Retina (tissue), 1 donor: ENCODE measurements around the gene CAD.

ENCODE experiments used
- DNase-seq: peaks from one replicate; pipeline ENCODE4 v3.0.0-alpha.2; 2016

CAD gene

GRCh38 chr2:27231921-27232320, 14.8 kb downstream of the CAD start:
- no peak for DNase-seq

GRCh38 chr2:27233341-27233740, 16.2 kb downstream of the CAD start:
- no peak for DNase-seq

- no peak for DNase-seq
These were observed 19.0 kb downstream of the CAD start for GRCh38 chr2:27236136-27236535.

- no peak for DNase-seq
These were observed 19.5 kb downstream of the CAD start for GRCh38 chr2:27236626-27237025.

DNA sequence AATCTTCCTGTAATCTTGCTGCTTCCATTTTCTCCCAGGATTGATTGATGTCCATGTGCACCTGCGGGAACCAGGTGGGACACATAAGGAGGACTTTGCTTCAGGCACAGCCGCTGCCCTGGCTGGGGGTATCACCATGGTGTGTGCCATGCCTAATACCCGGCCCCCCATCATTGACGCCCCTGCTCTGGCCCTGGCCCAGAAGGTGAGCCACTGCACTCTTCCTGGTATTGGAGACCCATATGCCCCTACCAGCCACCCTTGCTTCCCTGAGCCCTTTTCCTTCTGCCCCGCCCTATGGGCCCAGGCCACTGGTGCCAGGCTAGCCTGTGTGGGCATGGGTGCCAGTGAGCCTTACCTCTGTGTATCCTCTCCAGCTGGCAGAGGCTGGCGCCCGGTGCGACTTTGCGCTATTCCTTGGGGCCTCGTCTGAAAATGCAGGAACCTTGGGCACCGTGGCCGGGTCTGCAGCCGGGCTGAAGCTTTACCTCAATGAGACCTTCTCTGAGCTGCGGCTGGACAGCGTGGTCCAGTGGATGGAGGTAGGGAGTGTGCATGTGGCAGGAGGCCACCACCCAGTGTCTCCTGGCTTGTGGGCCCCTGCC, 20.3 kb downstream of the CAD start:
- no peak for DNase-seq

GRCh38 chr2:27238976-27239375, 21.8 kb downstream of the CAD start:
- no peak for DNase-seq

- no peak for DNase-seq
These were observed 23.2 kb downstream of the CAD start for GRCh38 chr2:27240406-27240805.

DNA sequence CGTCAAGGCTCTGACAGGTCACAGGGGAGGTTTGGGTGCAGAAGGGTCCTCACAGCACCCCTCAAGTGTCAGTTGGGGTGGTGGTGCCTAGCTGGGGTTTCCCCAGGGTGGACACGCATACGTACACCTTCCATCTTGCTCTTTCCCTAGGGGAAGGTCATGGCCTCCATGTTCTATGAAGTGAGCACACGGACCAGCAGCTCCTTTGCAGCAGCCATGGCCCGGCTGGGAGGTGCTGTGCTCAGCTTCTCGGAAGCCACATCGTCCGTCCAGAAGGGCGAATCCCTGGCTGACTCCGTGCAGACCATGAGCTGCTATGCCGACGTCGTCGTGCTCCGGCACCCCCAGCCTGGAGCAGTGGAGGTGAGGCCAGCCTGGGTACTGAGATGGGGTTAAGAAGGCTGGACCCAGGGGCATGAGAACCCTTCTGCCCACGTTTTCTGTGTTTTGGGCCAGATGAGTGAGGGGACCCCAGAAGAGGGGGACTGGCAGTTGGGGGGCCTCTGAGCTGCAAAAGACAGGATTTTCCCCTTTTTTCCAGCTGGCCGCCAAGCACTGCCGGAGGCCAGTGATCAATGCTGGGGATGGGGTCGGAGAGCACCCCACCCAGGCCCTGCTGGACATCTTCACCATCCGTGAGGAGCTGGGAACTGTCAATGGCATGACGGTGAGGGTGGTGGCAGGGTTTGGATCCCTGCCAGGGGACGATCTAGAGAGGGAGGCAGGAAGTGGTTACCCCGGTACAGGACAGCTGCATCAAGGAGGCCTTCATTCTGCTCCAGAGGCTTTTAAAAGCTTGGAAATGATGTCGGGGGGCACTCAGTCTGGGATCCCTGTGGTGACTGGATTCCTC, 24.8 kb downstream of the CAD start:
- DNase-seq, result no peak

- no peak for DNase-seq
These were observed 25.4 kb downstream of the CAD start for GRCh38 chr2:27242614-27242951.

DNA sequence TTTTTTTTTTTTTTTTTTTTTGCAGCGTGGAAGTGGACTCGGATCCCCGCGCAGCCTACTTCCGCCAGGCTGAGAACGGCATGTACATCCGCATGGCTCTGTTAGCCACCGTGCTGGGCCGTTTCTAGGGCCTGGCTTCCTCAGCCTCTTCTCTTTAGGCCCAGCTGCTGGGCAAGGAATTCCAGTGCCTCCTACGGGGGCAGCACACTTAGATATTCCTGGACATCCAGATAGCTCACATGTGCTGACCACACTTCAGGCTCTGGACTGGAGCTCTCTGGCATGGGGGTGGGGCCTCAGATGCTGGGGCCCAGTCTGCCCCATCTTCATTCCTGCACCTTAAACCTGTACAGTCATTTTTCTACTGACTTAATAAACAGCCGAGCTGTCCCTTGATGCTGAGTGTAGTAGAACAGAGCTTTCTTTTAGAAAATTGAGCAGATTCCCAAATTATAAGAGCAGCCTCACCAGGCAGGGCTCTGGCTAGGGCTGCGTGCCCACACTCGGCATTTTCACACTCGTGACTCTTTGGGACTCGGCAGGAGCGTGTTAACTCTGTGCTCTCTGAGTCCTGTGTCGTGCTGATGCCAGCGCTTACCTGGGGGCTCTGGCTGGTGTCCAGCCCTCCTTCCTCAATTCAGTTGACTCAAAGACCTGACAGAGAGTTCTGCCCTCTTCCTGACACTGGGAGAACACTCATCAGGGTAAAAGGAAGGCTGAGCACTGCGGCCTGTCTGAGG, 26.4 kb downstream of the CAD start:
- DNase-seq, result no peak

DNA sequence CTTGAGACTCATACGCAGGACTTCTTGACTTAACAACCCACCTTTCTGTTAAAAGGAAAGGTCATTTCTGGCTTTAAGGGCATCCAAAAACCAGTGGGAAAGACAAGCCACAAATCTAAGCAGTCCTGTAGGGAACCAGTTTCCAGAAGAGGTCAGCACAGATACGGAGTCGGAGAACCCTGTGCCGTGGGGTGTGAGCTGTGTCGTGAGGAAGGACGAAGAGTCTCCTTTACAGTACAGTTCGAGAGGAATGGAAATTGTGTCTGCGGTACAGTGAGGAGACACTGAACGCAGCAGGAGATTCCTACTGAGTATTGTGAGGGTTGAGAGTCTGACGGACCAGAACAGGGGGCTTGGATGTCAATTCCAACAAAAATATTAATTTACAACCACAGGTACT, 27.9 kb downstream of the CAD start:
- DNase-seq, result no peak

DNA sequence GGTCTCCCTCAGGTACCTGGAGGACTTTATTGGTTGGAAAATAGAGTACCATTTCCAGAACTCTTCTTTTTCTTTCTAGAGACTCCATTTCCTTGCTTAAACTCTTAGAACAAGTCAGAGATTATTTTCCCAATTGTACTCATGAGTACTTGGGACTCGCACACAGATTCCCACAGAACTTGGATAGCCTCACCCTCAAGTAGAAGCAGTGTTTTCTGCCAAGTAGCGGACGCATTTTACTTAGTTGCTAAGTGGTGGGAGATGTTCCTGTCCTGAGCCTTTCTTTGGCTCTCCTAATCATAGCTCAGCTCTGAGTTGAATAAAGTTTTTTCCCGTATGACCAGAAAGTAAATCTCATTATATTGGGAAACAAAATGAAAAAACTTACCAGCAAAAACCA, 28.5 kb downstream of the CAD start:
- DNase-seq, result no peak

- no peak for DNase-seq
These were observed 30.7 kb downstream of the CAD start for GRCh38 chr2:27247893-27248292.

DNA sequence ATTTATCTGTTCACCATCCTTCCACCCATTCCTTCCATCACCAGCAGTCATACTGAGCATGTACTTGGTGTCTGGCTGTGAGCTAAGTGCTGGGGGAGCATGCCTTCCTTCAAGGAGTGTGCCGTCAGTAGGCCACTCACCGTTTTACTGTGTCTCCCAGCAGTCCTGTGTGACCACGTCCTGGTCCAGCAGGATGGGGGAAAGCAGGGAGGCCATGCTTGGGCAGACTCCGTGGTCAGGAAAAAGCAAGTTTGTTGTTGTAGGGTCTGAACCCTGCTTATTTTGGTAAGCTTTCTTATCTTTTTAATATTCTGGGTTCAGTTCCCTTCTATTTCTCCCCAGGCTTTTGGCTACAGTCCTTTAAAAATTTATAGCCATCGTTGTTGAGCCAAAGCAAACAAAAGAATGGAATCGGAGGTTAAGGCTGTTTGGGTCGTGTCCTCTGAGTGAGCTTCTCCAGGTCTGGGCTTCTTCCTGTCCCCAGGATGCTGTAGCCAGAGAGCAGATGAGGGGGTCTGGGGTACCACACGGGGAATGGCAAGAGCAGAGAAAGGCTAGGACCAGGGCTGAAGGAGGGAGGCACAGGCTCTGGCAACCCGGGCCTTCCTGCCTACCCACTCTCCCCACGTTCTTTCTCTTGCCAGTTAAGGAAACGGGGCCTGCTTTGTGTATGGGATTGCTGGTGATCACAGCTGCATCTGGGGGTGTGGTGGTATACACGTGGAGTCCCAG, 32.2 kb downstream of the CAD start:
- no peak for DNase-seq

GRCh38 chr2:27249891-27250651, 32.9 kb downstream of the CAD start:
- DNase-seq, result peak; percentile 72

DNA sequence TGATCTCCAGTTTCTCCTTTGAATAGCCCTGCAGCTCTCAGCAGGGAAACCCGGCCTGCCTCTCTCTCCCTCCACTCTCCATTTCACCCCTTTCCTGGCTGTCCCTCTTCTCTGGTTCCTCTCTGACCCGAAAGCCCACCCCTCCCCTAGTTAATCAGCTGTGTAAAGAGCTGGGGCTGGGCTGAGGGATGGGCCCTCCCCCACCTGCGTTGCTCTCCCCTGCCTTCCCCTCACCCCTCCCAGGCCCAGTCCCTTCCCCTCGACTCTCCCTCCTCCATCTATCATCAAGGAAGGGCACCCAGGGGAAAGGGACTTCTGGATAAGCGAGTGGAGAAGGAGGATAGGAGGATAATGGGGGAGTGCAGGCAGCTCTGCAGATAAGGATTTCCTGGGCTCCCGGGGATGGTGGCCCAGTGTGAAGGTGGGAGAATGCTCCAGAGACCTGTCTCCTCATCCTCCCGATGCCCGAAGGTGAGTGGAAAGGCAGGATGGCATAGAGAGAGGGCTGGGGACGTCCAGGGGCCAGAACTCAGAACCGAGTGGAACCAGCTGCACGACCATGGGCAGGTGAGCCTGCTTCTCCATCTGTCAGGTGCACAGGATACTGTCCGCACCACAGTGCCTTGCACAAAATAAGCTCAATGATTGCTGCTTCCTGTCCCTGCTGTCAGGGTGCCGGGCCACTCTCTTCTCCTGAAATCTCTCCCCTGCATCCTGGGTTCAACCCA, 33.6 kb downstream of the CAD start:
- DNase-seq, result no peak

GRCh38 chr2:27251766-27252165, 34.6 kb downstream of the CAD start:
- no peak for DNase-seq

DNA sequence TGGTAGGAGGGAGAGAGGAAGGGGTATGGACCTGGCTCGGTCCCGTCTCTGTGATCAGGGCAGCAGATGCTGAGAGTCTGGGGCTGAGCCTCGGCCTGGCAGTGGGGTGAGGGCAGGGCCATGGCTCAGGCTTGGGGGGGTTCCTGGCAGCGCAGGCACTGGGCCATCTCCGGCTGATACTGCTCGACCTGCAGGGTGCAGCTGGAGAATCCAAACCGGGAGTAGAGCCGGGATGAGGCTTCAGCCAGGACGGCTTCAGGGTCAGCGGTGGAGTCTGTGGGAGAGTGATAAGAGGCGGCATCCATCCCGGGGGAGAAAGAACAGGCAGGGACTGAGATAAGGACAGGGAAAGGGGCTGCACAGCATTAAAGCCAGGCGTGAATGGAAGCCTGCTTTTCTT, 38.0 kb downstream of the CAD start:
- DNase-seq, result no peak

GRCh38 chr2:27255660-27256059, 38.5 kb downstream of the CAD start:
- no peak for DNase-seq

- DNase-seq, result no peak
These were observed 39.8 kb downstream of the CAD start for GRCh38 chr2:27256855-27257454.

DNA sequence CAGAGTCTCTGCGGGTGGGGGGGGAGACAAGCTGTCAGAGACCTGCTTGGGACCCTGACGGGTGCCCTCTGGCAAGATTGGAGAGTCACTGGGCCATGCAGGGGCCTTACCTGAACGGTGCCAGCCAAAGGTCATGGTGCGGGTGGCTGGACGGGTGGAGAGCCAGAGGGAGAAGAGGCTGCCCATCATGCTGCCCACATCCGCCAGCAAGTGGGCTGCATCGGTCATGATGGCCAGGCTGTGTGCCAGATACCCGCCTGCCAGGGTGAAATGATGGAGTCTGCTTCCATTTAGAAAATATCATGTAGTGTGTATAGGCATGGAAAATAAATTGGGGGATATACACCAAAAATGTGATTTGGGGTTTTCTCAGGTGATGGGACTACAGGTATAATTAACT, 40.9 kb downstream of the CAD start:
- DNase-seq, result no peak
